Measurements from ENCODE around the gene STAT4.

The STAT4 gene

DNA sequence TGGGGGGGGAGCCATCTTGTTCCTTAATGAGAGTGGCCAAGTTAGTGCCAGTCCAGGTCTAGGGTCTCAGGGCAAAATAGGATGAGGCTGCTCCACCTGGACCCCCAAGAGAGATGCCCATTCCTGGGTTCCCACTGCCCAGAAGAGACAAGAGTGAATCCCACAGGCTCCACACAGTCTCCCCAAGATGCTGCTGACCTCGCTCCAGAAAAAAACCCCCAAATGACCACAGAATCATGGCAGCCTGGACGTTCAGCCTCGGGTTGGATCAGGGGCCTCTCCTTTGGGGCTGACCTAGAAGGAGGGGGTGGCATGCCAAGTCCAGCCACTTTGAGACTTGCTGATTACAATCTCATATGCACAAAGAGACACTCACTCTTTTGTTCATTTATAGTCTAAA, 161.9 kb downstream of the STAT4 start:
- H3K9me3 ChIP-seq (ENCODE audit: control insufficient read depth, insufficient read depth, low read depth, low read length), result no peaks in the 10 kb centered on the region
- ChIA-PET CTCF (interaction anchor here (0.9 kb wide), 1 partner anchor 38 kb away, joined by 3 read pairs; no protein-coding TSS in a partner anchor), POLR2A (no interaction called here)
- no peak overlapping the region for H3K4me3 ChIP-seq (ENCODE audit: low read depth, low read length)
- H3K36me3 ChIP-seq (ENCODE audit: control insufficient read depth in 2 of 2, insufficient read depth in 1 of 2, low read length in 2 of 2), result peaks cover 10 to 94% of the 10 kb centered on the region in 2 experiments
- H3K4me1 ChIP-seq (ENCODE audit: control insufficient read depth, insufficient read depth, low read length), result no peaks in the 10 kb centered on the region
- H3K27ac ChIP-seq (ENCODE audit: extremely low read depth, low read depth, low read length), result no peak overlapping the region
- no peak for TF ChIP-seq KLF7 (tag by site-specific recombination; IDR thresholded peaks at IDR 0.05; ENCODE audit: borderline replicate concordance)
- TF ChIP-seq ZNF114 (tag by site-specific recombination; IDR thresholded peaks at IDR 0.05), result no peak
- TF ChIP-seq ZNF580 (tag by site-specific recombination; IDR thresholded peaks at IDR 0.05), result no peak

GRCh38 chr2:190987938-190988337, 162.9 kb downstream of the STAT4 start:
- ChIA-PET CTCF (interaction anchor here (1.0 to 2.1 kb wide), 2 partner anchors 9 to 605 kb away, joined by 5 to 9 read pairs; no protein-coding TSS in a partner anchor), POLR2A (interaction anchor here (1.2 kb wide), 1 partner anchor 24 kb away, joined by 3 read pairs; no protein-coding TSS in a partner anchor)
- TF ChIP-seq TCF7L2 (IDR thresholded peaks at IDR 0.05; ENCODE audit: borderline replicate concordance, low read depth, low read length), result no peak
- TF ChIP-seq PRDM2 (tag by site-specific recombination; IDR thresholded peaks at IDR 0.05; ENCODE audit: borderline replicate concordance), result no peak
- no peak for TF ChIP-seq SETDB1 (IDR thresholded peaks at IDR 0.05; ENCODE audit: insufficient read length, low read length)
- TF ChIP-seq, protein P1, sequence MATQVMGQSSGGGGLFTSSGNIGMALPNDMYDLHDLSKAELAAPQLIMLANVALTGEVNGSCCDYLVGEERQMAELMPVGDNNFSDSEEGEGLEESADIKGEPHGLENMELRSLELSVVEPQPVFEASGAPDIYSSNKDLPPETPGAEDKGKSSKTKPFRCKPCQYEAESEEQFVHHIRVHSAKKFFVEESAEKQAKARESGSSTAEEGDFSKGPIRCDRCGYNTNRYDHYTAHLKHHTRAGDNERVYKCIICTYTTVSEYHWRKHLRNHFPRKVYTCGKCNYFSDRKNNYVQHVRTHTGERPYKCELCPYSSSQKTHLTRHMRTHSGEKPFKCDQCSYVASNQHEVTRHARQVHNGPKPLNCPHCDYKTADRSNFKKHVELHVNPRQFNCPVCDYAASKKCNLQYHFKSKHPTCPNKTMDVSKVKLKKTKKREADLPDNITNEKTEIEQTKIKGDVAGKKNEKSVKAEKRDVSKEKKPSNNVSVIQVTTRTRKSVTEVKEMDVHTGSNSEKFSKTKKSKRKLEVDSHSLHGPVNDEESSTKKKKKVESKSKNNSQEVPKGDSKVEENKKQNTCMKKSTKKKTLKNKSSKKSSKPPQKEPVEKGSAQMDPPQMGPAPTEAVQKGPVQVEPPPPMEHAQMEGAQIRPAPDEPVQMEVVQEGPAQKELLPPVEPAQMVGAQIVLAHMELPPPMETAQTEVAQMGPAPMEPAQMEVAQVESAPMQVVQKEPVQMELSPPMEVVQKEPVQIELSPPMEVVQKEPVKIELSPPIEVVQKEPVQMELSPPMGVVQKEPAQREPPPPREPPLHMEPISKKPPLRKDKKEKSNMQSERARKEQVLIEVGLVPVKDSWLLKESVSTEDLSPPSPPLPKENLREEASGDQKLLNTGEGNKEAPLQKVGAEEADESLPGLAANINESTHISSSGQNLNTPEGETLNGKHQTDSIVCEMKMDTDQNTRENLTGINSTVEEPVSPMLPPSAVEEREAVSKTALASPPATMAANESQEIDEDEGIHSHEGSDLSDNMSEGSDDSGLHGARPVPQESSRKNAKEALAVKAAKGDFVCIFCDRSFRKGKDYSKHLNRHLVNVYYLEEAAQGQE (tag by site-specific recombination; IDR thresholded peaks at IDR 0.05), result no peak
- TF ChIP-seq ATF2 (tag by site-specific recombination; IDR thresholded peaks at IDR 0.05; ENCODE audit: low read depth), result no peak
- TF ChIP-seq, protein P2, sequence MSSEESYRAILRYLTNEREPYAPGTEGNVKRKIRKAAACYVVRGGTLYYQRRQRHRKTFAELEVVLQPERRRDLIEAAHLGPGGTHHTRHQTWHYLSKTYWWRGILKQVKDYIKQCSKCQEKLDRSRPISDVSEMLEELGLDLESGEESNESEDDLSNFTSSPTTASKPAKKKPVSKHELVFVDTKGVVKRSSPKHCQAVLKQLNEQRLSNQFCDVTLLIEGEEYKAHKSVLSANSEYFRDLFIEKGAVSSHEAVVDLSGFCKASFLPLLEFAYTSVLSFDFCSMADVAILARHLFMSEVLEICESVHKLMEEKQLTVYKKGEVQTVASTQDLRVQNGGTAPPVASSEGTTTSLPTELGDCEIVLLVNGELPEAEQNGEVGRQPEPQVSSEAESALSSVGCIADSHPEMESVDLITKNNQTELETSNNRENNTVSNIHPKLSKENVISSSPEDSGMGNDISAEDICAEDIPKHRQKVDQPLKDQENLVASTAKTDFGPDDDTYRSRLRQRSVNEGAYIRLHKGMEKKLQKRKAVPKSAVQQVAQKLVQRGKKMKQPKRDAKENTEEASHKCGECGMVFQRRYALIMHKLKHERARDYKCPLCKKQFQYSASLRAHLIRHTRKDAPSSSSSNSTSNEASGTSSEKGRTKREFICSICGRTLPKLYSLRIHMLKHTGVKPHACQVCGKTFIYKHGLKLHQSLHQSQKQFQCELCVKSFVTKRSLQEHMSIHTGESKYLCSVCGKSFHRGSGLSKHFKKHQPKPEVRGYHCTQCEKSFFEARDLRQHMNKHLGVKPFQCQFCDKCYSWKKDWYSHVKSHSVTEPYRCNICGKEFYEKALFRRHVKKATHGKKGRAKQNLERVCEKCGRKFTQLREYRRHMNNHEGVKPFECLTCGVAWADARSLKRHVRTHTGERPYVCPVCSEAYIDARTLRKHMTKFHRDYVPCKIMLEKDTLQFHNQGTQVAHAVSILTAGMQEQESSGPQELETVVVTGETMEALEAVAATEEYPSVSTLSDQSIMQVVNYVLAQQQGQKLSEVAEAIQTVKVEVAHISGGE (tag by site-specific recombination; conservative IDR thresholded peaks at IDR 0.05; ENCODE audit: low read depth), result no peak
- no peak for TF ChIP-seq KLF9 (tag by site-specific recombination; IDR thresholded peaks at IDR 0.05; ENCODE audit: low read depth)
- no peak for TF ChIP-seq ZNF423 (tag by site-specific recombination; IDR thresholded peaks at IDR 0.05)
- no peak for TF ChIP-seq ZNF16 (tag by site-specific recombination; IDR thresholded peaks at IDR 0.05; ENCODE audit: low read depth)
- no peak for TF ChIP-seq ZNF776 (tag by site-specific recombination; IDR thresholded peaks at IDR 0.05; ENCODE audit: borderline replicate concordance)
- TF ChIP-seq ZNF621 (tag by site-specific recombination; IDR thresholded peaks at IDR 0.05), result no peak
- no peak for TF ChIP-seq WT1 (tag by site-specific recombination; IDR thresholded peaks at IDR 0.05)
- TF ChIP-seq ZNF112 (tag by site-specific recombination; IDR thresholded peaks at IDR 0.05), result no peak
- TF ChIP-seq ZNF48 (tag by site-specific recombination; IDR thresholded peaks at IDR 0.05), result no peak
- no peak for TF ChIP-seq EGR2 (tag by site-specific recombination; IDR thresholded peaks at IDR 0.05; ENCODE audit: low read depth)
- TF ChIP-seq ZNF560 (tag by site-specific recombination; IDR thresholded peaks at IDR 0.05; ENCODE audit: borderline replicate concordance), result no peak

More at GRCh38 chr2:190987938-190988337, 162.9 kb downstream of the STAT4 start:
- no peaks in the 10 kb centered on the region for H3K9me3 ChIP-seq (ENCODE audit: control insufficient read depth, insufficient read depth, low read depth, low read length)
- peaks cover 16 to 94% of the 10 kb centered on the region in 2 experiments for H3K36me3 ChIP-seq (ENCODE audit: control insufficient read depth in 2 of 2, insufficient read depth in 1 of 2, low read length in 2 of 2)
- no peaks in the 10 kb centered on the region for H3K4me1 ChIP-seq (ENCODE audit: control insufficient read depth, insufficient read depth, low read length)
- no peak overlapping the region for H3K27ac ChIP-seq (ENCODE audit: extremely low read depth, low read depth, low read length)
- H3K4me3 ChIP-seq (ENCODE audit: low read depth, low read length), result no peak overlapping the region

All from HEK293 (cell line).